GDM1 (cell line): ENCODE results near the gene CCDC81.

Experiments used
- DNase-seq: peaks from one replicate; lab custom pipeline; 2025; lab: John Stamatoyannopoulos, UW

The CCDC81 gene

GRCh38 chr11:86464509-86465221 lies 90.0 kb downstream of the CCDC81 start:
- no peak for DNase-seq

- no peak for DNase-seq
Observed at GRCh38 chr11:86468169-86468568, 93.5 kb downstream of the CCDC81 start.

GRCh38 chr11:86469491-86470388 lies 95.1 kb downstream of the CCDC81 start:
- DNase-seq = no peak
